DND-41 (cell line): Measurements from ENCODE around the gene UGCG.

Experiments
- EZH2 ChIP-seq: IDR thresholded peaks from 3 replicates; pipeline ENCODE4 v1.6.1; 2012; ENCODE audit warnings: borderline replicate concordance, low read depth, mild to moderate bottlenecking, moderate library complexity, low read length, inconsistent platforms; ENCODE audit not compliant: severe bottlenecking
- TF ChIP-seq, protein P1 (sequence below): IDR thresholded peaks from 2 replicates; pipeline ENCODE4 v1.5.1; 2012; ENCODE audit warnings: borderline replicate concordance, low read length, moderate library complexity, mild to moderate bottlenecking; ENCODE audit not compliant: poor library complexity, severe bottlenecking; ENCODE audit errors: extremely low read depth

DNA sequence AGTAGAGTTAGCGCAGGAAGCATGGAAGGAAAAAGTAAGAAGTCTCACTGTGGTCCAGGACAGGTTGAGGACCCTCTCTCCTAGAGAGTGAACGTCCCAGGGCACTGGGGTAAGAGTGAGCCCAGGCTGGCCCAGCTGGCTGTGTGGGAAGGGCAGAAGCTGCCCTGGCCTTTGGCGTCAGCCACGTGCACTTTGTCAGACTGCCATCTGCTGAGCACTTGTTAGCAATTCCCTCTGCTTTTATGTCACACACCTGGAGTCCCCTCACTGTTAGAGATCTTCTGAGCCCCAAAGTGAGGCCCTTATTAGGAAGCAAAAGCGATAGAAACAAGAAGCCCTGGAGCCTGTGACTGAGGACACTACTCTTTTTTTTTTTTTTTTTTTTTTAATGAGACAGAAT, 79.1 kb downstream of the UGCG start:
- TF ChIP-seq, protein P1, sequence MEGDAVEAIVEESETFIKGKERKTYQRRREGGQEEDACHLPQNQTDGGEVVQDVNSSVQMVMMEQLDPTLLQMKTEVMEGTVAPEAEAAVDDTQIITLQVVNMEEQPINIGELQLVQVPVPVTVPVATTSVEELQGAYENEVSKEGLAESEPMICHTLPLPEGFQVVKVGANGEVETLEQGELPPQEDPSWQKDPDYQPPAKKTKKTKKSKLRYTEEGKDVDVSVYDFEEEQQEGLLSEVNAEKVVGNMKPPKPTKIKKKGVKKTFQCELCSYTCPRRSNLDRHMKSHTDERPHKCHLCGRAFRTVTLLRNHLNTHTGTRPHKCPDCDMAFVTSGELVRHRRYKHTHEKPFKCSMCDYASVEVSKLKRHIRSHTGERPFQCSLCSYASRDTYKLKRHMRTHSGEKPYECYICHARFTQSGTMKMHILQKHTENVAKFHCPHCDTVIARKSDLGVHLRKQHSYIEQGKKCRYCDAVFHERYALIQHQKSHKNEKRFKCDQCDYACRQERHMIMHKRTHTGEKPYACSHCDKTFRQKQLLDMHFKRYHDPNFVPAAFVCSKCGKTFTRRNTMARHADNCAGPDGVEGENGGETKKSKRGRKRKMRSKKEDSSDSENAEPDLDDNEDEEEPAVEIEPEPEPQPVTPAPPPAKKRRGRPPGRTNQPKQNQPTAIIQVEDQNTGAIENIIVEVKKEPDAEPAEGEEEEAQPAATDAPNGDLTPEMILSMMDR: peak; percentile 49
- no peak for TF ChIP-seq EZH2
